Type B pancreatic cell (in vitro differentiated cells): Measurements from ENCODE around the gene CBFA2T3. TPM values are rescaled to one million over a fixed set of nuclear protein-coding genes. Genes with fewer than 3 reads are reported as not detected.

Experiments
- DNase-seq: peaks from one replicate; pipeline ENCODE4 v3.0.0; 2021; ENCODE audit warnings: mixed read lengths; ENCODE audit not compliant: unreplicated experiment; ENCODE audit errors: extremely low spot score
- H3K27ac Mint-ChIP-seq: 2 replicates; pipeline ENCODE4 v1.8.0; 2021; ENCODE audit warnings: mild to moderate bottlenecking, mixed read lengths
- H3K27me3 Mint-ChIP-seq: 2 replicates; pipeline ENCODE4 v1.8.0; 2021; ENCODE audit warnings: mixed read lengths
- H3K36me3 Mint-ChIP-seq: 2 replicates; pipeline ENCODE4 v1.8.0; 2021; ENCODE audit warnings: mixed read lengths
- H3K4me1 Mint-ChIP-seq: one replicate; pipeline ENCODE4 v1.8.0; 2021; ENCODE audit warnings: mixed read lengths; ENCODE audit not compliant: unreplicated experiment
- H3K4me3 Mint-ChIP-seq: 2 replicates; pipeline ENCODE4 v1.8.0; 2021; ENCODE audit warnings: mild to moderate bottlenecking, mixed read lengths
- H3K9me3 Mint-ChIP-seq: 2 replicates; pipeline ENCODE4 v1.8.0; 2021; ENCODE audit warnings: mixed read lengths
- total RNA-seq: library from RNA; stranded (reverse); gene quantifications from 2 replicates; pipeline ENCODE4 v1.2.1, GENCODE V29; 2021; ENCODE audit warnings: low replicate concordance
- TF ChIP-seq, protein P1 (sequence below): fragments of 200-600 bp; sonication (generic); conservative IDR thresholded peaks from 2 replicates; pipeline ENCODE4 v1.5.0; 2021; ENCODE audit warnings: antibody characterized with exemption, mild to moderate bottlenecking

Gene CBFA2T3
- total RNA-seq, 1 donor from 2014 or later, result 8.9 TPM

DNA sequence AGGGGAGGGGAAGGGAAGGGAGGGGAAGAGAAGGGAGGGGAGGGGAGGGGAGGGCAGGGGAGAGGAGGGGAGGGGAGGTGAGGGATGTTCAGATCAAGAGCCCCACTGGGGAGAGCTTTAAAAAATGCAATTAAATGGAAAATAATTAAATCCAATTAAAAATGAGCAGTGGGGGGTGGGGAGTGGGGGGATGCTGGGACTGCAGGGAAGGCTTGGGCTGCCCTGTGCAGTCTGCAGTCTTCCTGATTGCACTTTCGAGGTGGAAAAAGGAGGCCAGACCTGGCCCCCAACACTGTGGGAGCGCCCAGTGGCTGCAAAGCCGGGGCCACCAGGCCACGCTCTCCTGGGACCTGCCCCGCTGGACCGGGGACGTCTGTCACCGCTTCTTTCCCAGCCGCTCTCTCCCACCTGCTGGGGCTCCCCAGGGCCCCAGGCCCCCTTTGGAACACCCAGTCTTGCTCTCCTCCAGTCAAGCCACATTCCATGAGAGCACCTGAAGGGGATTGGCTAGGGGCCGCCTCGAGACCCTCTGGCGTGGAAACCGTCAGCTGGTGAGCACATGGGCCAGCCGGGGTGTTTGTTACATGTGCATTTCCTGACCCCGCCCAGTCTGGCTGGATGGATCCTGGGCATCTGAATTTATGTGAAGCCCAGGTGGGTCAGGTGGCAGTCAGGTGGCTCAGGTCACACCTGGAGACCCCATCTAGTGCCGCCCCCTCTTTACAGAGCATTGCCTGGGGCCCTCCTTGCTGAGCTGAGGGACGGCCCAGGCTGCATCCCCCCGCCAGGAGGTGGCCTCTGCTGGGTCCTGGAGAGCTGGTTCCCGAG, 37.6 kb upstream of the CBFA2T3 start:
- peaks cover 19% of the 10 kb centered on the region for H3K27me3 Mint-ChIP-seq
- H3K27ac Mint-ChIP-seq, result no peak overlapping the region
- H3K4me3 Mint-ChIP-seq, result no peak overlapping the region
- DNase-seq, result no peak
- no peaks in the 10 kb centered on the region for H3K4me1 Mint-ChIP-seq
- no peaks in the 10 kb centered on the region for H3K36me3 Mint-ChIP-seq
- no peaks in the 10 kb centered on the region for H3K9me3 Mint-ChIP-seq
- TF ChIP-seq, protein P1, sequence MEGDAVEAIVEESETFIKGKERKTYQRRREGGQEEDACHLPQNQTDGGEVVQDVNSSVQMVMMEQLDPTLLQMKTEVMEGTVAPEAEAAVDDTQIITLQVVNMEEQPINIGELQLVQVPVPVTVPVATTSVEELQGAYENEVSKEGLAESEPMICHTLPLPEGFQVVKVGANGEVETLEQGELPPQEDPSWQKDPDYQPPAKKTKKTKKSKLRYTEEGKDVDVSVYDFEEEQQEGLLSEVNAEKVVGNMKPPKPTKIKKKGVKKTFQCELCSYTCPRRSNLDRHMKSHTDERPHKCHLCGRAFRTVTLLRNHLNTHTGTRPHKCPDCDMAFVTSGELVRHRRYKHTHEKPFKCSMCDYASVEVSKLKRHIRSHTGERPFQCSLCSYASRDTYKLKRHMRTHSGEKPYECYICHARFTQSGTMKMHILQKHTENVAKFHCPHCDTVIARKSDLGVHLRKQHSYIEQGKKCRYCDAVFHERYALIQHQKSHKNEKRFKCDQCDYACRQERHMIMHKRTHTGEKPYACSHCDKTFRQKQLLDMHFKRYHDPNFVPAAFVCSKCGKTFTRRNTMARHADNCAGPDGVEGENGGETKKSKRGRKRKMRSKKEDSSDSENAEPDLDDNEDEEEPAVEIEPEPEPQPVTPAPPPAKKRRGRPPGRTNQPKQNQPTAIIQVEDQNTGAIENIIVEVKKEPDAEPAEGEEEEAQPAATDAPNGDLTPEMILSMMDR, result no peak

- Mint-ChIP-seq H3K9me3 (no peaks in the 10 kb centered on the region), H3K27me3 (peaks cover 22% of the 10 kb centered on the region), H3K36me3 (no peaks in the 10 kb centered on the region), H3K4me3 (no peak overlapping the region), H3K4me1 (no peaks in the 10 kb centered on the region), H3K27ac (no peak overlapping the region)
- TF ChIP-seq, protein P1, result no peak
- no peak for DNase-seq
Observed at GRCh38 chr16:89013692-89014402, 36.8 kb upstream of the CBFA2T3 start.

DNA sequence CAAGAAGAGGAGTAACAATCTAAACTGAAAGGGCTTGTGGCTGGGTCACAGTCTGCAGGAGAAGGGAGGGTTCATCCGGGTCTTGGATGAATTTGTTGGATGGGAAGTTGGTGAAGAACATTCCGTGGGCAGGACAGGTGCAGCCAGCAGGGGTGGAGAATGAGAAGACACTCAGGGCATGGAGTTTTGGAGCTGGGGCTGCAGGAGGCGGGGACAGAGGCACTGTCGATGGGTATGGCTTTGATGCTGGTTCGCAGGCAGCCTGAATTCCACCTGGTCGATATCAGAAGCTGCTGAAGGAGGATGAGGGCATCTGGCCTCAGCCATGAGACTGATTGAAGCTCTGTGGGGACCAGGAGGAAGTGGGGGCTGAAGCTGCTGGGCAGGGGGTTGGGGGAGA, 36.1 kb upstream of the CBFA2T3 start:
- TF ChIP-seq, protein P1, result no peak
- no peaks in the 10 kb centered on the region for H3K9me3 Mint-ChIP-seq
- H3K4me1 Mint-ChIP-seq, result no peaks in the 10 kb centered on the region
- no peak overlapping the region for H3K27ac Mint-ChIP-seq
- H3K27me3 Mint-ChIP-seq, result peaks cover 18% of the 10 kb centered on the region
- DNase-seq, result no peak
- no peak overlapping the region for H3K4me3 Mint-ChIP-seq
- no peaks in the 10 kb centered on the region for H3K36me3 Mint-ChIP-seq

DNA sequence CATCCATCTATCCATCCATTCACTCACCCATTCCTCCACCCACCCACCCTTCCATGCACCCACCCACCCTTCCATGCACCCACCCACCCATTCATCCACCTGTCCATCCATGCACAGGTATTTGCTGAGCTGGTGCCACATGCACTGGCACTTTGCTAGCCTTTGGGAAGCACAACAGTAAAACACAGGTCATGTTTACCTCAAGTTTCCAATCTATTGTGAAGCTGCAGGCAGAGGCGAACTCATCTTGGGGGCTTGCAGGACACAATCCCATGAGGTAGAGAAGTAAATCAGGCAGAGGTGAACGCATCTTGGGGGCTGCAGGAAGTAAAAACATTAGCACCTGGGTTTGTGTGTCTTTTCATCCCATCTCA, 35.6 kb upstream of the CBFA2T3 start:
- peaks cover 16% of the 10 kb centered on the region for H3K27me3 Mint-ChIP-seq
- no peaks in the 10 kb centered on the region for H3K36me3 Mint-ChIP-seq
- H3K4me1 Mint-ChIP-seq, result no peaks in the 10 kb centered on the region
- no peaks in the 10 kb centered on the region for H3K9me3 Mint-ChIP-seq
- DNase-seq, result no peak
- no peak overlapping the region for H3K4me3 Mint-ChIP-seq
- TF ChIP-seq, protein P1, result no peak
- H3K27ac Mint-ChIP-seq, result no peak overlapping the region

- H3K27ac Mint-ChIP-seq, result no peak overlapping the region
- H3K4me3 Mint-ChIP-seq, result no peak overlapping the region
- H3K4me1 Mint-ChIP-seq, result no peaks in the 10 kb centered on the region
- no peaks in the 10 kb centered on the region for H3K9me3 Mint-ChIP-seq
- TF ChIP-seq, protein P1, result no peak
- DNase-seq, result no peak
- no peaks in the 10 kb centered on the region for H3K36me3 Mint-ChIP-seq
- H3K27me3 Mint-ChIP-seq, result peaks cover 21% of the 10 kb centered on the region
Observed at GRCh38 chr16:89011909-89012621, 35.1 kb upstream of the CBFA2T3 start.
